CD14-positive monocyte (primary cell): ENCODE measurements around the gene DYNC1I1. TPM values are rescaled to one million over a fixed set of nuclear protein-coding genes. Genes with fewer than 3 reads are reported as not detected.

Experiments
- DNase-seq, 3 donors: peaks; one replicate each; pipeline ENCODE4 v3.0.0-alpha.2; 2011 to 2022
- H2AFZ ChIP-seq: 2 replicates; pipeline ENCODE4 v1.6.0; 2012; ENCODE audit warnings: mild to moderate bottlenecking, low read depth, low read length, inconsistent platforms; ENCODE audit not compliant: insufficient read depth, poor library complexity, severe bottlenecking
- H3K27ac ChIP-seq, 2 donors: 1 replicate in 1 of 2; 2 replicates in 1 of 2; pipeline ENCODE4 v1.5.1; 2012 to 2013; ENCODE audit warnings: low read length in 2 of 2, control low read depth in 1 of 2, inconsistent platforms in 1 of 2, low read depth in 1 of 2, mild to moderate bottlenecking in 1 of 2
- H3K27me3 ChIP-seq, 2 donors: one replicate each; pipeline versions ENCODE4 v1.6.0 to v1.6.1; 2011 to 2013; ENCODE audit warnings: low read length in 2 of 2; ENCODE audit not compliant: control insufficient read depth in 2 of 2, insufficient read depth in 2 of 2
- H3K36me3 ChIP-seq, 2 donors: replicated peaks in 1 of 2; 1 replicate in 1 of 2; 2 replicates in 1 of 2; pipeline versions ENCODE4 v1.5.1 to v1.6.1; 2012 to 2013; ENCODE audit warnings: low read length in 2 of 2, control low read depth in 1 of 2, inconsistent platforms in 1 of 2, mild to moderate bottlenecking in 1 of 2; ENCODE audit not compliant: insufficient read depth in 2 of 2, control insufficient read depth in 1 of 2
- H3K4me1 ChIP-seq, 2 donors: 1 replicate in 1 of 2; 2 replicates in 1 of 2; pipeline versions ENCODE4 v1.5.1 to v1.6.1; 2012 to 2013; ENCODE audit warnings: low read length in 2 of 2, control low read depth in 1 of 2, inconsistent platforms in 1 of 2, mild to moderate bottlenecking in 1 of 2, moderate library complexity in 1 of 2; ENCODE audit not compliant: insufficient read depth in 2 of 2, control insufficient read depth in 1 of 2
- H3K4me2 ChIP-seq: replicated peaks from 2 replicates; pipeline ENCODE3; 2012; ENCODE audit warnings: low read length, moderate library complexity, mild to moderate bottlenecking; ENCODE audit not compliant: poor library complexity, severe bottlenecking; ENCODE audit errors: extremely low read depth
- H3K4me3 ChIP-seq, 3 experiments: fragments of 200-600 bp in 1 of 3; sonication (generic) in 1 of 3; replicated peaks in 1 of 3; 1 replicate in 2 of 3; 2 replicates in 1 of 3; pipeline ENCODE4 v1.5.1; 2011 to 2013; ENCODE audit warnings: low read length in 3 of 3, mild to moderate bottlenecking in 3 of 3, control low read depth in 2 of 3, low read depth in 2 of 3, inconsistent platforms in 1 of 3, moderate library complexity in 1 of 3
- H3K79me2 ChIP-seq: 2 replicates; pipeline ENCODE4 v1.6.0; 2012; ENCODE audit warnings: mild to moderate bottlenecking, control low read depth, inconsistent platforms, low read length, moderate library complexity; ENCODE audit not compliant: insufficient read depth
- H3K9ac ChIP-seq: 2 replicates; pipeline ENCODE4 v1.6.0; 2017; ENCODE audit warnings: low read length, mild to moderate bottlenecking; ENCODE audit not compliant: insufficient read depth, poor library complexity, severe bottlenecking
- H3K9me3 ChIP-seq, 2 donors: replicated peaks in 1 of 2; 1 replicate in 1 of 2; 2 replicates in 1 of 2; pipeline versions ENCODE4 v1.5.1 to v1.6.1; 2012 to 2013; ENCODE audit warnings: low read length in 2 of 2, control low read depth in 1 of 2; ENCODE audit not compliant: control insufficient read depth in 1 of 2, insufficient read depth in 1 of 2
- H4K20me1 ChIP-seq: 2 replicates; pipeline ENCODE4 v1.6.0; 2012; ENCODE audit warnings: mild to moderate bottlenecking, low read length, control low read depth, moderate library complexity; ENCODE audit not compliant: insufficient read depth
- H3K27ac Mint-ChIP-seq, 7 donors: one replicate each; pipeline ENCODE4 v1.8.0; 2020; ENCODE audit warnings: mild to moderate bottlenecking in 7 of 7, mixed read lengths in 7 of 7, moderate library complexity in 6 of 7, inconsistent platforms in 2 of 7
- H3K27me3 Mint-ChIP-seq, 3 donors: one replicate each; pipeline ENCODE4 v1.8.0; 2021 to 2022; ENCODE audit warnings: low read depth in 3 of 3, mild to moderate bottlenecking in 3 of 3, mixed read lengths in 3 of 3, moderate library complexity in 3 of 3, inconsistent platforms in 1 of 3
- H3K36me3 Mint-ChIP-seq, 2 donors: one replicate each; pipeline ENCODE4 v1.8.0; 2020; ENCODE audit warnings: mixed read lengths in 2 of 2, inconsistent platforms in 1 of 2, mild to moderate bottlenecking in 1 of 2
- H3K4me1 Mint-ChIP-seq: one replicate; pipeline ENCODE4 v1.8.0; 2020; ENCODE audit warnings: mild to moderate bottlenecking, mixed read lengths
- H3K4me3 Mint-ChIP-seq, 2 donors: one replicate each; pipeline ENCODE4 v1.8.0; 2020; ENCODE audit warnings: mild to moderate bottlenecking in 2 of 2, mixed read lengths in 2 of 2, moderate library complexity in 1 of 2
- H3K9me3 Mint-ChIP-seq, 7 donors: one replicate each; pipeline ENCODE4 v1.8.0; 2020 to 2022; ENCODE audit warnings: mixed read lengths in 7 of 7, mild to moderate bottlenecking in 6 of 7, moderate library complexity in 6 of 7, inconsistent platforms in 2 of 7
- CTCF ChIP-seq: fragments of 200-600 bp; IDR thresholded peaks from one replicate; pipeline ENCODE4 v1.8.0; 2022; ENCODE audit warnings: antibody characterized with exemption, mild to moderate bottlenecking
- WGBS: methylation state at CpG from one replicate; pipeline ENCODE4 v1.1.5; 2013; ENCODE audit warnings: missing lambda C conversion rate; ENCODE audit not compliant: insufficient coverage; 5-methylcytosine and 5-hydroxymethylcytosine counted together
- intact Hi-C, 2 donors: fragments of 100-400 bp; cut with micrococcal nuclease; formaldehyde crosslinking; loops; one replicate each; pipeline versions ENCODE4 v1.15.0 to v1.15.1; 2023
- polyA plus RNA-seq, 3 donors: library from polyadenylated mRNA; depleted of rRNA in 1 of 3; unstranded in 2 of 3; stranded (reverse) in 1 of 3; fragments of 300-500 nt in 2 of 3; fragments of >200 nt in 1 of 3; fragmentation: Illumina TruSeq in 2 of 3; gene quantifications; 1 replicate in 2 of 3; 2 replicates in 1 of 3; pipeline ENCODE4 v1.2.3, GENCODE V29; 2012 to 2021

Gene DYNC1I1
- polyA plus RNA-seq, 3 donors, result not detected

- H3K4me3 ChIP-seq, result no peak overlapping the region
- intact Hi-C loops, result no loop called here
- peaks cover 0 to 4% of the 10 kb centered on the region in 2 donors for H3K9me3 ChIP-seq
- no peak overlapping the region for H3K4me3 Mint-ChIP-seq
- H2AFZ ChIP-seq, result no peak overlapping the region
- H3K4me2 ChIP-seq, result no peak overlapping the region
- no peaks in the 10 kb centered on the region for H3K36me3 ChIP-seq
- H3K79me2 ChIP-seq, result no peaks in the 10 kb centered on the region
- no peak overlapping the region for H3K9ac ChIP-seq
- no peaks in the 10 kb centered on the region for H3K4me1 Mint-ChIP-seq
- H3K27me3 Mint-ChIP-seq, result peaks cover 0 to 2% (median 2%) of the 10 kb centered on the region in 3 donors
- no peak for TF ChIP-seq CTCF
- no peak overlapping the region for H3K27ac ChIP-seq
- H3K36me3 Mint-ChIP-seq, result no peaks in the 10 kb centered on the region
- no peak overlapping the region for H3K27ac Mint-ChIP-seq
- H4K20me1 ChIP-seq, result no peaks in the 10 kb centered on the region
- H3K9me3 Mint-ChIP-seq, result peaks cover 1 to 9% (median 3%) of the 10 kb centered on the region in 7 donors
- DNase-seq, result no peak
- no CpG with 5 or more reads among the region's 2 CpGs for WGBS
- no peaks in the 10 kb centered on the region for H3K27me3 ChIP-seq
- no peaks in the 10 kb centered on the region for H3K4me1 ChIP-seq
Measured at GRCh38 chr7:95861041-95861440, 88.7 kb downstream of the DYNC1I1 start.

GRCh38 chr7:95863623-95864022 lies 91.3 kb downstream of the DYNC1I1 start:
- Histone ChIP-seq H3K27ac (no peak overlapping the region), H3K27me3 (no peaks in the 10 kb centered on the region), H3K4me1 (no peaks in the 10 kb centered on the region), H3K4me2 (no peak overlapping the region), H3K36me3 (no peaks in the 10 kb centered on the region), H3K9ac (no peak overlapping the region), H4K20me1 (no peaks in the 10 kb centered on the region), H3K4me3 (no peak overlapping the region), H3K9me3 (peaks cover 0 to 4% of the 10 kb centered on the region in 2 donors), H3K79me2 (no peaks in the 10 kb centered on the region), H2AFZ (no peak overlapping the region)
- DNase-seq, result no peak
- H3K27ac Mint-ChIP-seq, result no peak overlapping the region
- WGBS, result no CpG with 5 or more reads among the region's 2 CpGs
- intact Hi-C loops, result no loop called here
- H3K4me1 Mint-ChIP-seq, result no peaks in the 10 kb centered on the region
- peaks cover 0 to 5% (median 0%) of the 10 kb centered on the region in 3 donors for H3K27me3 Mint-ChIP-seq
- TF ChIP-seq CTCF, result no peak
- peaks cover 1 to 9% (median 3%) of the 10 kb centered on the region in 7 donors for H3K9me3 Mint-ChIP-seq
- no peaks in the 10 kb centered on the region for H3K36me3 Mint-ChIP-seq
- no peak overlapping the region for H3K4me3 Mint-ChIP-seq
